ENCODE data around the gene AQP9.

DNA sequence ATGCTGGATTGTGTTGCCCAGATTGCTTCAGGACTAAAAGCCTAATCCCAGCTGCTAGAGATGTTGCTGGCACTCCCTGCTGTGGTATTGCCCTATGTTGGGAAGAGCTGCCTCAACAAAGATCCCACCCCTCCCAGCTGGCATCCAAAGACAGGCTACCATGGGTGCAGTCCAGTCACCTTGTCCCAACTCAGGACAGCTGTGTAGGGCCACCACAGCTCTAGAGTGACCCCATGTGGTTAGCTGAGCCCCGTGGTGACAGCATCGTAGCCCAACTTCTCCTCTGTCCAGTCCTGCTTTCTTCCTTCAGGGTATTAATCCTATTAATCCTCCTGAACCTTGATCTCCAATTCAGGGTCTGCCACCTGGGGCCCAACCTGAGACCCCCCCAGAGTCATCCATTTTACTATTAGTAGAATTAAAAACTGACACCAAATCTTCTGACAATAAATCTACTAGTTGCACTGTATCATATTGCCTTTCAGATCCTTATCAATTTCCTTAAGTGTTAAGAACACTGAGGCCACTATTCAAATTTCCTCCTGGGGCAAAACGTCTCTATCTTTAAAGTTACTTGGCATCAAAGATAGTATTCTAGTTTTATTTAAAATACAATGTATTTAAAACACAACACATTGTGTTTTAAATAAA lies 83.5 kb downstream of the AQP9 start:
- TF ChIP-seq POLR2A (IDR thresholded peaks at IDR 0.05): no peak
- TF ChIP-seq, protein P1, sequence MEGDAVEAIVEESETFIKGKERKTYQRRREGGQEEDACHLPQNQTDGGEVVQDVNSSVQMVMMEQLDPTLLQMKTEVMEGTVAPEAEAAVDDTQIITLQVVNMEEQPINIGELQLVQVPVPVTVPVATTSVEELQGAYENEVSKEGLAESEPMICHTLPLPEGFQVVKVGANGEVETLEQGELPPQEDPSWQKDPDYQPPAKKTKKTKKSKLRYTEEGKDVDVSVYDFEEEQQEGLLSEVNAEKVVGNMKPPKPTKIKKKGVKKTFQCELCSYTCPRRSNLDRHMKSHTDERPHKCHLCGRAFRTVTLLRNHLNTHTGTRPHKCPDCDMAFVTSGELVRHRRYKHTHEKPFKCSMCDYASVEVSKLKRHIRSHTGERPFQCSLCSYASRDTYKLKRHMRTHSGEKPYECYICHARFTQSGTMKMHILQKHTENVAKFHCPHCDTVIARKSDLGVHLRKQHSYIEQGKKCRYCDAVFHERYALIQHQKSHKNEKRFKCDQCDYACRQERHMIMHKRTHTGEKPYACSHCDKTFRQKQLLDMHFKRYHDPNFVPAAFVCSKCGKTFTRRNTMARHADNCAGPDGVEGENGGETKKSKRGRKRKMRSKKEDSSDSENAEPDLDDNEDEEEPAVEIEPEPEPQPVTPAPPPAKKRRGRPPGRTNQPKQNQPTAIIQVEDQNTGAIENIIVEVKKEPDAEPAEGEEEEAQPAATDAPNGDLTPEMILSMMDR (IDR thresholded peaks at IDR 0.05): peak in 1 of 7 experiments; percentile 22

Measured in body of pancreas (tissue), 4 donors.